HCT116 (cell line): ENCODE data around the gene STAU1. TPM values are rescaled to one million over a fixed set of nuclear protein-coding genes. Genes with fewer than 3 reads are reported as not detected.
"Not testable (repeated sequence)": the region's sequence is repeated elsewhere in the genome, so short reads cannot be mapped to it uniquely, and the experiment has no call there.

ENCODE experiments used
- ATAC-seq: fragments of 200-7000 bp; cut with Tn5 transposase; 2 replicates; pipeline ENCODE4 v1.9.1; 2020; ENCODE audit warnings: mild to moderate bottlenecking, moderate library complexity
- BruUV-seq: library from RNA; stranded (reverse); fragments of 400-500 nt; replicated peaks from 2 replicates; lab custom pipeline; 2021; lab: Mats Ljungman, UMichigan
- CTCF ChIA-PET: fragments of 300-600 bp; sonication (Branson Sonifier 250); formaldehyde crosslinking; loops from one replicate; lab custom pipeline; 2021; ENCODE audit warnings: antibody characterized with exemption; lab: Charles Lee
- POLR2A ChIA-PET: fragments of 300-600, 350-600 bp; sonication (Branson Sonifier 250); formaldehyde crosslinking; loops from one replicate; lab custom pipeline; 2021; ENCODE audit warnings: antibody characterized with exemption; lab: Charles Lee
- RAD21 ChIA-PET, 2 experiments: fragments of 300-600 bp; sonication (Branson Sonifier 250); formaldehyde crosslinking; loops; one replicate each; lab custom pipeline; 2023; ENCODE audit warnings: low total read pairs in 2 of 2; ENCODE audit not compliant: uncharacterized antibody in 2 of 2, unreplicated experiment in 2 of 2, low non-redundant PET in 1 of 2; lab: Charles Lee
- DNase-seq: peaks from one replicate; pipeline ENCODE4 v3.0.0-alpha.2; 2010; ENCODE audit warnings: low read depth, low spot score
- H2AFZ ChIP-seq: fragments of 200-600 bp; shearing (Covaris generic), sonication (generic); 2 replicates; pipeline ENCODE4 v1.6.1; 2017; ENCODE audit warnings: low read depth, mixed run types, mixed read lengths, antibody characterized with exemption, low read length; ENCODE audit not compliant: poor library complexity, severe bottlenecking
- H3K27ac ChIP-seq: 2 replicates; pipeline ENCODE4 v1.5.1; 2012; ENCODE audit warnings: low read depth, low read length
- H3K27me3 ChIP-seq: fragments of 200-600 bp; sonication (generic); 2 replicates; pipeline ENCODE4 v1.6.1; 2016; ENCODE audit warnings: mixed run types, low read length, mixed read lengths; ENCODE audit not compliant: insufficient read depth
- H3K36me3 ChIP-seq, 2 experiments: fragments of 200-500 bp in 1 of 2; fragments of 200-600 bp in 1 of 2; sonication (Bioruptor generic) in 1 of 2; sonication (generic) in 1 of 2; 2 replicates each; pipeline versions ENCODE4 v1.5.1 to v1.6.1; 2014 to 2016; ENCODE audit warnings: low read length in 2 of 2, inconsistent platforms in 1 of 2, mixed read lengths in 1 of 2, mixed run types in 1 of 2; ENCODE audit not compliant: insufficient read depth in 2 of 2, control insufficient read depth in 1 of 2
- H3K4me1 ChIP-seq, 2 experiments: fragments of 200-600 bp in 1 of 2; sonication (generic) in 1 of 2; 2 replicates each; pipeline versions ENCODE4 v1.5.1 to v1.6.1; 2012 to 2017; ENCODE audit warnings: low read length in 2 of 2, inconsistent platforms in 1 of 2, mild to moderate bottlenecking in 1 of 2, mixed read lengths in 1 of 2, mixed run types in 1 of 2, moderate library complexity in 1 of 2; ENCODE audit not compliant: insufficient read depth in 2 of 2, control insufficient read depth in 1 of 2
- H3K4me2 ChIP-seq: fragments of 200-600 bp; sonication (generic); 2 replicates; pipeline ENCODE4 v1.6.1; 2017; ENCODE audit warnings: mixed run types, low read length, mixed read lengths
- H3K4me3 ChIP-seq, 2 experiments: fragments of 200-600 bp in 1 of 2; sonication (generic) in 1 of 2; replicated peaks in 1 of 2; 2 replicates each; pipeline ENCODE4 v1.5.1; 2011 to 2016; ENCODE audit warnings: low read length in 2 of 2, control low read depth in 1 of 2, low read depth in 1 of 2, mild to moderate bottlenecking in 1 of 2, mixed read lengths in 1 of 2, mixed run types in 1 of 2
- H3K79me2 ChIP-seq: fragments of 200-600 bp; sonication (generic); 2 replicates; pipeline ENCODE4 v1.6.1; 2017; ENCODE audit warnings: mild to moderate bottlenecking, mixed run types, low read length, moderate library complexity, mixed read lengths; ENCODE audit not compliant: insufficient read depth
- H3K9ac ChIP-seq: fragments of 200-600 bp; sonication (generic); 2 replicates; pipeline ENCODE4 v1.6.1; 2016; ENCODE audit warnings: low read length, mixed read lengths
- H3K9me2 ChIP-seq: fragments of 200-600 bp; sonication (generic), shearing (Covaris generic); 2 replicates; pipeline ENCODE4 v1.6.1; 2017; ENCODE audit warnings: mixed run types, mild to moderate bottlenecking, moderate library complexity; ENCODE audit not compliant: insufficient read depth
- H3K9me3 ChIP-seq, 2 experiments: fragments of 200-500 bp in 1 of 2; fragments of 200-600 bp in 1 of 2; sonication (Bioruptor generic) in 1 of 2; sonication (generic) in 1 of 2; 2 replicates each; pipeline ENCODE4 v1.6.1; 2014 to 2017; ENCODE audit warnings: low read length in 2 of 2, mixed read lengths in 2 of 2, inconsistent platforms in 1 of 2, low read depth in 1 of 2, mild to moderate bottlenecking in 1 of 2, mixed run types in 1 of 2, moderate library complexity in 1 of 2; ENCODE audit not compliant: control insufficient read depth in 1 of 2, insufficient read depth in 1 of 2
- H4K20me1 ChIP-seq: fragments of 200-600 bp; sonication (generic), shearing (Covaris generic); 2 replicates; pipeline ENCODE4 v1.6.1; 2017; ENCODE audit warnings: mixed run types, mild to moderate bottlenecking, moderate library complexity; ENCODE audit not compliant: insufficient read depth
- SP1 ChIP-seq: IDR thresholded peaks from 2 replicates; pipeline ENCODE4 v1.6.1; 2012; ENCODE audit warnings: low read depth
- intact Hi-C: fragments of 100-400 bp; cut with micrococcal nuclease; formaldehyde crosslinking; loops from 2 replicates; pipeline ENCODE4 v1.10.0; 2022
- total RNA-seq: library from RNA; stranded (reverse); gene quantifications from one replicate; pipeline ENCODE4 v1.2.1, GENCODE V29; 2021; ENCODE audit not compliant: unreplicated experiment

The STAU1 gene
- total RNA-seq, 1 experiment from 2014 or later: 90.3 TPM

- Histone ChIP-seq H2AFZ (no peak overlapping the region), H3K4me3 (no peak overlapping the region), H4K20me1 (peaks cover 14% of the 10 kb centered on the region; the same call in 1 of the 2 replicates), H3K4me1 (no peaks in the 10 kb centered on the region), H3K9me3 (no peaks in the 10 kb centered on the region), H3K27me3 (no peaks in the 10 kb centered on the region), H3K79me2 (peaks cover 94% of the 10 kb centered on the region), H3K9ac (no peak overlapping the region), H3K27ac (no peak overlapping the region), H3K36me3 (peaks cover 8 to 14% of the 10 kb centered on the region in 2 experiments; a peak in 3 of 4 replicates), H3K4me2 (no peak overlapping the region), H3K9me2 (no peaks in the 10 kb centered on the region)
- TF ChIP-seq SP1: no peak
- ChIA-PET CTCF (no interaction called here), POLR2A (no interaction called here), RAD21 (no interaction called here)
- no peak for ATAC-seq
- BruUV-seq: no TSS peak
- no peak for DNase-seq
- intact Hi-C loops: no loop called here
These were observed 18.6 kb downstream of the STAU1 start for GRCh38 chr20:49169547-49169946.

DNA sequence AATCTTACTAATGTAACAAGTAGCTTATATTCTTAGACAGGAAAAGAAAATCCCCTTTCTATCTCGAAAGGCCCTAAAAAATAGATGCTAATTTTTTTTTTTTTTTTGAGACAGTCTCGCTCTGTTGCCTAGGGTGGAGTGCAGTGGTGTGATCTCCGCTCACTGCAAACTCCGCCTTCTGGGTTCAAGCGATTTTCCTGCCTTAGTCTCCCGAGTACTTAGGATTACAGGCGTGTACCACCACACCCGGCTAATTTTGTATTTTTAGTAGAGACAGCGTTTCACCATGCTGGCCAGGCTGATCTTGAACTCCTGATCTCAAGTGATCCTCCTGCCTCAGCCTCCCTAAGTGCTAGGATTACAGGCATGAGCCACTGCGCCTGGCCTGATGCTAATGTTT lies 19.3 kb downstream of the STAU1 start:
- H2AFZ ChIP-seq, H3K27ac ChIP-seq, intact Hi-C loops, H3K27me3 ChIP-seq, CTCF ChIA-PET, H3K9ac ChIP-seq, H3K9me3 ChIP-seq, H3K9me2 ChIP-seq, H3K4me3 ChIP-seq, H3K4me2 ChIP-seq, DNase-seq, BruUV-seq, ATAC-seq, H3K4me1 ChIP-seq, RAD21 ChIA-PET: not testable (repeated sequence)
- Histone ChIP-seq H4K20me1 (peaks cover 13% of the 10 kb centered on the region; the same call in 1 of the 2 replicates), H3K79me2 (peaks cover 94% of the 10 kb centered on the region), H3K36me3 (peaks cover 8 to 10% of the 10 kb centered on the region in 2 experiments; a peak in 3 of 4 replicates)
- POLR2A ChIA-PET: interaction anchor here (0.5 kb wide), 1 partner anchor 247 kb away, joined by 3 read pairs; no protein-coding TSS in a partner anchor
